Body of pancreas (tissue), 4 donors: Measurements from ENCODE around the gene ZFP57. TPM values are rescaled to one million over a fixed set of nuclear protein-coding genes. Genes with fewer than 3 reads are reported as not detected.

ENCODE experiments used
- ATAC-seq: fragments of 150-250 bp; one replicate; pipeline ENCODE4 v1.9.1; 2016
- DNase-seq, 4 donors: peaks; one replicate each; pipeline ENCODE4 v3.0.0-alpha.2; 2019
- H3K27ac ChIP-seq, 4 donors: fragments of 200-600 bp; sonication (generic); 1 replicate in 3 of 4; 2 replicates in 1 of 4; pipeline versions ENCODE4 v1.5.1 to v1.6.1; 2016 to 2019; ENCODE audit warnings: mild to moderate bottlenecking in 1 of 4, mixed read lengths in 1 of 4, moderate library complexity in 1 of 4
- H3K27me3 ChIP-seq, 2 donors: fragments of 200-600 bp; sonication (generic); one replicate each; pipeline ENCODE4 v1.6.0; 2016; ENCODE audit warnings: mild to moderate bottlenecking in 1 of 2
- H3K36me3 ChIP-seq, 2 donors: fragments of 200-600 bp; sonication (generic); replicated peaks in 1 of 2; 2 replicates each; pipeline ENCODE4 v1.5.1; 2016; ENCODE audit warnings: low read depth in 2 of 2; ENCODE audit not compliant: insufficient read depth in 1 of 2
- H3K4me1 ChIP-seq: fragments of 200-600 bp; sonication (generic); one replicate; pipeline ENCODE4 v1.6.0; 2016
- H3K4me3 ChIP-seq, 2 donors: fragments of 200-600 bp; sonication (generic); 1 replicate in 1 of 2; 2 replicates in 1 of 2; pipeline ENCODE4 v1.5.1; 2016 to 2019
- H3K9me3 ChIP-seq, 3 donors: fragments of 200-600 bp; sonication (generic); 1 replicate in 2 of 3; 2 replicates in 1 of 3; pipeline ENCODE4 v1.5.1; 2016
- CTCF ChIP-seq, 7 experiments: fragments of 450-650 bp in 4 of 7; fragments of 200-600 bp in 3 of 7; sonication (generic) in 3 of 7; IDR thresholded peaks; one replicate each; pipeline ENCODE4 v1.5.1; 2016 to 2019; ENCODE audit warnings: antibody characterized with exemption in 7 of 7
- WGBS, 2 donors: methylation state at CpG; one replicate each; pipeline ENCODE4 v1.1.5; 2017; 5-methylcytosine and 5-hydroxymethylcytosine counted together
- intact Hi-C: fragments of 100-400 bp; cut with DNase I; formaldehyde crosslinking; loops from one replicate; pipeline ENCODE4 v1.15.1; 2023
- small RNA-seq: library from RNA; depleted of rRNA; stranded (forward); fragments of <200 nt; gene quantifications from one replicate; pipeline ENCODE3, GENCODE V24; 2016
- total RNA-seq, 2 donors: library from RNA; depleted of rRNA; stranded (reverse); fragments of >200 nt; gene quantifications; one replicate each; pipeline ENCODE4 v1.1.0, GENCODE V29; 2016

ZFP57 gene
- total RNA-seq, 2 donors from 2014 or later, result not detected

- no peak for TF ChIP-seq CTCF (IDR thresholded peaks at IDR 0.05)
- Histone ChIP-seq H3K27me3 (no peaks in the 10 kb centered on the region), H3K27ac (no peak overlapping the region), H3K4me3 (no peak overlapping the region), H3K36me3 (no peaks in the 10 kb centered on the region), H3K4me1 (peaks cover 19% of the 10 kb centered on the region), H3K9me3 (no peaks in the 10 kb centered on the region)
- intact Hi-C loops, result no loop called here
- DNase-seq (no peak), ATAC-seq (no peak)
- 63 to 78% methylated on average over 3 of the region's 3 CpGs for WGBS, 2 donors
These were observed 56.4 kb downstream of the ZFP57 start for GRCh38 chr6:29624520-29624961.

Small RNA genes within 50 kb of the gene (small RNA-seq; reads per million reads assigned to genes)
- gene SUMO2P1, result not detected

Other genes with a start within 250 kb of the ZFP57 start
- not detected for gene OR10C1, start 241.8 kb downstream of the ZFP57 start, total RNA-seq
- not detected for gene OR11A1, start 224.1 kb downstream of the ZFP57 start, total RNA-seq
- gene OR2H1, start 224.0 kb downstream of the ZFP57 start, total RNA-seq, result not detected
- not detected for gene MAS1L, start 193.2 kb downstream of the ZFP57 start, total RNA-seq
- 10 to 100 TPM in 1 of 2 donors, 1 to 10 TPM in 1; 9.9 to 10.1 TPM for gene UBD, start 121.4 kb downstream of the ZFP57 start, total RNA-seq
- gene OR2H2, start 96.0 kb downstream of the ZFP57 start, total RNA-seq, result not detected
- gene GABBR1, start 48.0 kb downstream of the ZFP57 start, total RNA-seq, result 10 to 100 TPM; 23.7 to 31.9 TPM
- gene MOG, start 24.1 kb downstream of the ZFP57 start, total RNA-seq, result not detected
- gene HLA-F, start 42.3 kb upstream of the ZFP57 start, total RNA-seq, result 10 to 100 TPM; 25.4 to 51.7 TPM
- gene HLA-G, start 146.7 kb upstream of the ZFP57 start, total RNA-seq, result under 1 TPM in 1 of 2 donors, not detected in 1; 0.78 TPM